SK-N-SH (cell line): Measurements from ENCODE around the gene ACSL1. TPM values are rescaled to one million over a fixed set of nuclear protein-coding genes. Genes with fewer than 3 reads are reported as not detected.

Experiments
- CTCF ChIA-PET: fragments of 300-600, 350-600 bp; formaldehyde crosslinking; extraction: SDS; loops from one replicate; lab custom pipeline; 2021; lab: Yijun Ruan, JAX
- POLR2A ChIA-PET: fragments of 350-600 bp; sonication (Branson Sonifier 250); formaldehyde crosslinking; extraction: SDS; loops from one replicate; lab custom pipeline; 2020; ENCODE audit warnings: antibody characterized with exemption, inconsistent platforms; lab: Yijun Ruan, JAX
- DNase-seq: peaks from one replicate; pipeline ENCODE4 v3.0.0; 2012
- H2AFZ ChIP-seq: fragments of 200-600 bp; sonication (generic); 2 replicates; pipeline ENCODE4 v1.8.1; 2016; ENCODE audit warnings: antibody characterized with exemption, mild to moderate bottlenecking, low read depth
- H3F3A ChIP-seq: fragments of 200-600 bp; sonication (generic); replicated peaks from 2 replicates; pipeline ENCODE3; 2016; ENCODE audit warnings: antibody characterized with exemption, mild to moderate bottlenecking; ENCODE audit not compliant: insufficient read depth
- H3K27ac ChIP-seq, 2 experiments: fragments of 200-500 bp in 1 of 2; fragments of 200-600 bp in 1 of 2; sonication (Bioruptor generic) in 1 of 2; sonication (generic), shearing (Covaris generic) in 1 of 2; 2 replicates each; pipeline versions ENCODE4 v1.5.1 to v1.6.1; 2014 to 2016; ENCODE audit warnings: low read depth in 2 of 2, inconsistent platforms in 1 of 2, low read length in 1 of 2, mild to moderate bottlenecking in 1 of 2, mixed read lengths in 1 of 2
- H3K27me3 ChIP-seq: fragments of 200-600 bp; sonication (generic), shearing (Covaris generic); 2 replicates; pipeline ENCODE4 v1.6.1; 2016; ENCODE audit warnings: mixed run types; ENCODE audit not compliant: insufficient read depth
- H3K36me3 ChIP-seq, 2 experiments: fragments of 200-500 bp in 1 of 2; fragments of 200-600 bp in 1 of 2; sonication (Bioruptor generic) in 1 of 2; sonication (generic) in 1 of 2; replicated peaks in 1 of 2; 2 replicates each; pipeline versions ENCODE3 to v1.5.1; 2014 to 2016; ENCODE audit warnings: low read length in 1 of 2, mild to moderate bottlenecking in 1 of 2; ENCODE audit not compliant: insufficient read depth in 2 of 2, control insufficient read depth in 1 of 2
- H3K4me1 ChIP-seq, 2 experiments: fragments of 200-500 bp in 1 of 2; fragments of 200-600 bp in 1 of 2; sonication (Bioruptor generic) in 1 of 2; sonication (generic), shearing (Covaris generic) in 1 of 2; 2 replicates each; pipeline versions ENCODE4 v1.5.1 to v1.6.1; 2014 to 2016; ENCODE audit warnings: low read depth in 1 of 2, low read length in 1 of 2, mixed run types in 1 of 2; ENCODE audit not compliant: insufficient read depth in 2 of 2, control insufficient read depth in 1 of 2
- H3K4me2 ChIP-seq: fragments of 200-600 bp; sonication (generic), shearing (Covaris generic); 2 replicates; pipeline ENCODE4 v1.6.1; 2017; ENCODE audit warnings: mixed run types
- H3K4me3 ChIP-seq, 2 experiments: fragments of 200-500 bp in 1 of 2; fragments of 200-600 bp in 1 of 2; sonication (Bioruptor generic) in 1 of 2; sonication (generic), shearing (Covaris generic) in 1 of 2; 2 replicates each; pipeline versions ENCODE4 v1.5.1 to v1.8.1; 2014 to 2016; ENCODE audit warnings: low read depth in 2 of 2, inconsistent platforms in 1 of 2, low read length in 1 of 2, mild to moderate bottlenecking in 1 of 2, mixed read lengths in 1 of 2, moderate library complexity in 1 of 2
- H3K79me2 ChIP-seq: fragments of 200-600 bp; sonication (generic); 2 replicates; pipeline ENCODE4 v1.8.1; 2017; ENCODE audit warnings: mild to moderate bottlenecking; ENCODE audit not compliant: insufficient read depth
- H3K9ac ChIP-seq: fragments of 200-600 bp; sonication (generic); 2 replicates; pipeline ENCODE4 v1.6.1; 2017; ENCODE audit warnings: mixed run types
- H3K9me2 ChIP-seq: fragments of 200-600 bp; sonication (generic); 2 replicates; pipeline ENCODE4 v1.6.1; 2017; ENCODE audit warnings: mixed run types
- H3K9me3 ChIP-seq: fragments of 200-600 bp; sonication (generic); 2 replicates; pipeline ENCODE4 v1.6.1; 2017; ENCODE audit warnings: mixed run types, mild to moderate bottlenecking, moderate library complexity
- H4K20me1 ChIP-seq: fragments of 200-600 bp; sonication (generic); 2 replicates; pipeline ENCODE4 v1.6.1; 2017; ENCODE audit warnings: mild to moderate bottlenecking, mixed run types; ENCODE audit not compliant: insufficient read depth
- CHD2 ChIP-seq: fragments of 150-350 bp; IDR thresholded peaks from 2 replicates; pipeline ENCODE4 v1.6.1; 2018; ENCODE audit warnings: low read length; ENCODE audit not compliant: partially characterized antibody
- EP300 ChIP-seq, 2 experiments: IDR thresholded peaks; 2 replicates each; pipeline versions ENCODE4 v1.4.0 to v1.6.1; 2012; ENCODE audit warnings: borderline replicate concordance in 1 of 2, low read depth in 1 of 2, low read length in 1 of 2
- GABPA ChIP-seq: IDR thresholded peaks from 2 replicates; pipeline ENCODE4 v1.4.0; 2012; ENCODE audit warnings: low read depth, mild to moderate bottlenecking
- JUND ChIP-seq: IDR thresholded peaks from 2 replicates; pipeline ENCODE4 v1.4.0; 2012
- MEF2A ChIP-seq: IDR thresholded peaks from 2 replicates; pipeline ENCODE4 v1.4.0; 2012; ENCODE audit warnings: low read depth, borderline replicate concordance
- MXI1 ChIP-seq: IDR thresholded peaks from 2 replicates; pipeline ENCODE4 v1.6.1; 2012; ENCODE audit warnings: mild to moderate bottlenecking, low read depth, low read length, improper control_type of control experiment
- NFIC ChIP-seq: IDR thresholded peaks from 2 replicates; pipeline ENCODE4 v1.4.0; 2012; ENCODE audit warnings: borderline replicate concordance
- RAD21 ChIP-seq: IDR thresholded peaks from 2 replicates; pipeline ENCODE4 v1.6.1; 2012; ENCODE audit warnings: mild to moderate bottlenecking, low read length
- RCOR1 ChIP-seq: fragments of 150-350 bp; IDR thresholded peaks from 2 replicates; pipeline ENCODE4 v1.6.1; 2017; ENCODE audit warnings: antibody characterized with exemption, low read length
- TCF12 ChIP-seq: IDR thresholded peaks from 2 replicates; pipeline ENCODE4 v1.4.0; 2012
- WGBS: methylation state at CpG from one replicate; pipeline ENCODE4 v1.1.6; 2017; ENCODE audit warnings: low lambda C conversion rate; 5-methylcytosine and 5-hydroxymethylcytosine counted together
- polyA plus RNA-seq, 3 experiments: library from polyadenylated mRNA; depleted of rRNA; stranded (reverse); fragments of >200 nt; gene quantifications; 2 replicates each; pipeline ENCODE4 v1.2.3, GENCODE V29; 2012
- TF ChIP-seq, protein P1 (sequence below): IDR thresholded peaks from 2 replicates; pipeline ENCODE4 v1.6.1; 2012; ENCODE audit warnings: mild to moderate bottlenecking, low read depth, low read length, moderate library complexity
- TF ChIP-seq, protein P2 (sequence below): IDR thresholded peaks from 2 replicates; pipeline ENCODE4 v1.4.0; 2012; ENCODE audit warnings: low read depth, borderline replicate concordance
- TF ChIP-seq, protein P3 (sequence below): IDR thresholded peaks from 2 replicates; pipeline ENCODE4; 2012
- TF ChIP-seq, protein P4 (sequence below): IDR thresholded peaks from 2 replicates; pipeline ENCODE4 v1.4.0; 2012; ENCODE audit warnings: low read depth, borderline replicate concordance
- TF ChIP-seq, protein P5 (sequence below): fragments of 150-350 bp; IDR thresholded peaks from 2 replicates; pipeline ENCODE4 v1.6.1; 2017; ENCODE audit warnings: antibody characterized with exemption, low read length, low read depth, borderline replicate concordance

Gene ACSL1
- polyA plus RNA-seq, 1 of the 3 experiments (the other 2 are of a cell fraction) = 7.9 TPM

- Histone ChIP-seq H3K9me3 (no peaks in the 10 kb centered on the region), H2AFZ (no peak overlapping the region), H3K27ac (no peak overlapping the region), H3K4me3 (no peak overlapping the region), H3K36me3 (no peaks in the 10 kb centered on the region), H3K4me1 (peaks cover 0 to 26% of the 10 kb centered on the region in 2 experiments; a peak in 2 of 4 replicates), H3K9ac (no peak overlapping the region), H3F3A (no peaks in the 10 kb centered on the region), H4K20me1 (peaks cover 5% of the 10 kb centered on the region; the same call in 1 of the 2 replicates), H3K79me2 (peaks cover 5% of the 10 kb centered on the region; the same call in 1 of the 2 replicates), H3K9me2 (no peaks in the 10 kb centered on the region), H3K4me2 (no peak overlapping the region), H3K27me3 (no peaks in the 10 kb centered on the region)
- TF ChIP-seq EP300 (IDR thresholded peaks at IDR 0.05; ENCODE audit: borderline replicate concordance in 1 of 2, low read depth in 1 of 2, low read length in 1 of 2) (no peak), RAD21 (no peak), RCOR1 (no peak), JUND (no peak), CHD2 (no peak), MXI1 (no peak)
- TF ChIP-seq, protein P1, sequence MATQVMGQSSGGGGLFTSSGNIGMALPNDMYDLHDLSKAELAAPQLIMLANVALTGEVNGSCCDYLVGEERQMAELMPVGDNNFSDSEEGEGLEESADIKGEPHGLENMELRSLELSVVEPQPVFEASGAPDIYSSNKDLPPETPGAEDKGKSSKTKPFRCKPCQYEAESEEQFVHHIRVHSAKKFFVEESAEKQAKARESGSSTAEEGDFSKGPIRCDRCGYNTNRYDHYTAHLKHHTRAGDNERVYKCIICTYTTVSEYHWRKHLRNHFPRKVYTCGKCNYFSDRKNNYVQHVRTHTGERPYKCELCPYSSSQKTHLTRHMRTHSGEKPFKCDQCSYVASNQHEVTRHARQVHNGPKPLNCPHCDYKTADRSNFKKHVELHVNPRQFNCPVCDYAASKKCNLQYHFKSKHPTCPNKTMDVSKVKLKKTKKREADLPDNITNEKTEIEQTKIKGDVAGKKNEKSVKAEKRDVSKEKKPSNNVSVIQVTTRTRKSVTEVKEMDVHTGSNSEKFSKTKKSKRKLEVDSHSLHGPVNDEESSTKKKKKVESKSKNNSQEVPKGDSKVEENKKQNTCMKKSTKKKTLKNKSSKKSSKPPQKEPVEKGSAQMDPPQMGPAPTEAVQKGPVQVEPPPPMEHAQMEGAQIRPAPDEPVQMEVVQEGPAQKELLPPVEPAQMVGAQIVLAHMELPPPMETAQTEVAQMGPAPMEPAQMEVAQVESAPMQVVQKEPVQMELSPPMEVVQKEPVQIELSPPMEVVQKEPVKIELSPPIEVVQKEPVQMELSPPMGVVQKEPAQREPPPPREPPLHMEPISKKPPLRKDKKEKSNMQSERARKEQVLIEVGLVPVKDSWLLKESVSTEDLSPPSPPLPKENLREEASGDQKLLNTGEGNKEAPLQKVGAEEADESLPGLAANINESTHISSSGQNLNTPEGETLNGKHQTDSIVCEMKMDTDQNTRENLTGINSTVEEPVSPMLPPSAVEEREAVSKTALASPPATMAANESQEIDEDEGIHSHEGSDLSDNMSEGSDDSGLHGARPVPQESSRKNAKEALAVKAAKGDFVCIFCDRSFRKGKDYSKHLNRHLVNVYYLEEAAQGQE = no peak
- TF ChIP-seq, protein P2, sequence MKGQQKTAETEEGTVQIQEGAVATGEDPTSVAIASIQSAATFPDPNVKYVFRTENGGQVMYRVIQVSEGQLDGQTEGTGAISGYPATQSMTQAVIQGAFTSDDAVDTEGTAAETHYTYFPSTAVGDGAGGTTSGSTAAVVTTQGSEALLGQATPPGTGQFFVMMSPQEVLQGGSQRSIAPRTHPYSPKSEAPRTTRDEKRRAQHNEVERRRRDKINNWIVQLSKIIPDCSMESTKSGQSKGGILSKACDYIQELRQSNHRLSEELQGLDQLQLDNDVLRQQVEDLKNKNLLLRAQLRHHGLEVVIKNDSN = no peak
- WGBS = 95% methylated on average over 9 of the region's 9 CpGs
- CTCF ChIA-PET = interaction anchor here (1.0 to 3.4 kb wide), 3 partner anchors 77 to 161 kb away, joined by 3 to 10 read pairs (median 5); no protein-coding TSS in a partner anchor
- no peak for DNase-seq
- POLR2A ChIA-PET = no interaction called here
Observed at GRCh38 chr4:184822356-184822755, 3.4 kb downstream of the ACSL1 start.

DNA sequence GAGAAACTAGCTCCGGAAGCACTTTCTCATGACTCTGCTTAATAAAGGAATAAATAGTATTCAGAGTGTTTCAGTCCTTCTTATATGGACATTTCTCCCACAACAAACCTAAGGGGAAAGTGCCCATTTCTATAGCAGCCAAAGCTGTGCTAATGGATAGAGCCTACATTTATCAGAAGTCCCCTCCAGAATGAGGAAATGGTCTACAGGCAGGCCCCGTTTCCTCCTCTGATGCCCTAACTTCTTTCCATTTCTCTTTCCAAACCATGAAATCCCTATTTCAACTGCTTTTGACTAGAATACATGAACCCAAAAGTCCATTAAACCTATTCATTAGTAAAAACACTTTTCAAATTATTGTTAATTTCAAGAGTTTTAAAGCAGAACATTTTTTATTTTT is 4.5 kb downstream of the ACSL1 start:
- peaks cover 0 to 22% of the 10 kb centered on the region in 2 experiments; a peak in 2 of 4 replicates for H3K4me1 ChIP-seq
- H3K36me3 ChIP-seq = no peaks in the 10 kb centered on the region
- H3K9me3 ChIP-seq = no peaks in the 10 kb centered on the region
- peaks cover 5% of the 10 kb centered on the region; the same call in 1 of the 2 replicates for H4K20me1 ChIP-seq
- H3F3A ChIP-seq = no peaks in the 10 kb centered on the region
- no peak overlapping the region for H3K9ac ChIP-seq
- TF ChIP-seq NFIC (no peak), MEF2A (no peak), EP300 (IDR thresholded peaks at IDR 0.05; ENCODE audit: borderline replicate concordance in 1 of 2, low read depth in 1 of 2, low read length in 1 of 2) (no peak), CHD2 (no peak), TCF12 (no peak), GABPA (no peak)
- TF ChIP-seq, protein P3, sequence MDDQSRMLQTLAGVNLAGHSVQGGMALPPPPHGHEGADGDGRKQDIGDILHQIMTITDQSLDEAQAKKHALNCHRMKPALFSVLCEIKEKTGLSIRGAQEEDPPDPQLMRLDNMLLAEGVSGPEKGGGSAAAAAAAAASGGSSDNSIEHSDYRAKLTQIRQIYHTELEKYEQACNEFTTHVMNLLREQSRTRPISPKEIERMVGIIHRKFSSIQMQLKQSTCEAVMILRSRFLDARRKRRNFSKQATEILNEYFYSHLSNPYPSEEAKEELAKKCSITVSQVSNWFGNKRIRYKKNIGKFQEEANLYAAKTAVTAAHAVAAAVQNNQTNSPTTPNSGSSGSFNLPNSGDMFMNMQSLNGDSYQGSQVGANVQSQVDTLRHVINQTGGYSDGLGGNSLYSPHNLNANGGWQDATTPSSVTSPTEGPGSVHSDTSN = no peak
- TF ChIP-seq, protein P4, sequence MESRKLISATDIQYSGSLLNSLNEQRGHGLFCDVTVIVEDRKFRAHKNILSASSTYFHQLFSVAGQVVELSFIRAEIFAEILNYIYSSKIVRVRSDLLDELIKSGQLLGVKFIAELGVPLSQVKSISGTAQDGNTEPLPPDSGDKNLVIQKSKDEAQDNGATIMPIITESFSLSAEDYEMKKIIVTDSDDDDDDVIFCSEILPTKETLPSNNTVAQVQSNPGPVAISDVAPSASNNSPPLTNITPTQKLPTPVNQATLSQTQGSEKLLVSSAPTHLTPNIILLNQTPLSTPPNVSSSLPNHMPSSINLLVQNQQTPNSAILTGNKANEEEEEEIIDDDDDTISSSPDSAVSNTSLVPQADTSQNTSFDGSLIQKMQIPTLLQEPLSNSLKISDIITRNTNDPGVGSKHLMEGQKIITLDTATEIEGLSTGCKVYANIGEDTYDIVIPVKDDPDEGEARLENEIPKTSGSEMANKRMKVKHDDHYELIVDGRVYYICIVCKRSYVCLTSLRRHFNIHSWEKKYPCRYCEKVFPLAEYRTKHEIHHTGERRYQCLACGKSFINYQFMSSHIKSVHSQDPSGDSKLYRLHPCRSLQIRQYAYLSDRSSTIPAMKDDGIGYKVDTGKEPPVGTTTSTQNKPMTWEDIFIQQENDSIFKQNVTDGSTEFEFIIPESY = no peak
- TF ChIP-seq, protein P5, sequence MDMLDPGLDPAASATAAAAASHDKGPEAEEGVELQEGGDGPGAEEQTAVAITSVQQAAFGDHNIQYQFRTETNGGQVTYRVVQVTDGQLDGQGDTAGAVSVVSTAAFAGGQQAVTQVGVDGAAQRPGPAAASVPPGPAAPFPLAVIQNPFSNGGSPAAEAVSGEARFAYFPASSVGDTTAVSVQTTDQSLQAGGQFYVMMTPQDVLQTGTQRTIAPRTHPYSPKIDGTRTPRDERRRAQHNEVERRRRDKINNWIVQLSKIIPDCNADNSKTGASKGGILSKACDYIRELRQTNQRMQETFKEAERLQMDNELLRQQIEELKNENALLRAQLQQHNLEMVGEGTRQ = no peak
- no peak overlapping the region for H3K27ac ChIP-seq
- no peak for DNase-seq
- CTCF ChIA-PET = interaction anchor here (1.0 to 3.4 kb wide), 3 partner anchors 15 to 162 kb away, joined by 3 to 10 read pairs (median 5); no protein-coding TSS in a partner anchor
- POLR2A ChIA-PET = no interaction called here
- H3K4me2 ChIP-seq = no peak overlapping the region
- no peaks in the 10 kb centered on the region for H3K9me2 ChIP-seq
- H3K79me2 ChIP-seq = peaks cover 6% of the 10 kb centered on the region; the same call in 1 of the 2 replicates
- no peaks in the 10 kb centered on the region for H3K27me3 ChIP-seq
- no peak overlapping the region for H2AFZ ChIP-seq
- H3K4me3 ChIP-seq = no peak overlapping the region
- WGBS = 95% methylated on average over 2 of the region's 2 CpGs
